ENCODE measurements around the gene ACTR1A.
"Not testable (repeated sequence)": the region's sequence is repeated elsewhere in the genome, so short reads cannot be mapped to it uniquely, and the experiment has no call there.

ACTR1A gene

DNA sequence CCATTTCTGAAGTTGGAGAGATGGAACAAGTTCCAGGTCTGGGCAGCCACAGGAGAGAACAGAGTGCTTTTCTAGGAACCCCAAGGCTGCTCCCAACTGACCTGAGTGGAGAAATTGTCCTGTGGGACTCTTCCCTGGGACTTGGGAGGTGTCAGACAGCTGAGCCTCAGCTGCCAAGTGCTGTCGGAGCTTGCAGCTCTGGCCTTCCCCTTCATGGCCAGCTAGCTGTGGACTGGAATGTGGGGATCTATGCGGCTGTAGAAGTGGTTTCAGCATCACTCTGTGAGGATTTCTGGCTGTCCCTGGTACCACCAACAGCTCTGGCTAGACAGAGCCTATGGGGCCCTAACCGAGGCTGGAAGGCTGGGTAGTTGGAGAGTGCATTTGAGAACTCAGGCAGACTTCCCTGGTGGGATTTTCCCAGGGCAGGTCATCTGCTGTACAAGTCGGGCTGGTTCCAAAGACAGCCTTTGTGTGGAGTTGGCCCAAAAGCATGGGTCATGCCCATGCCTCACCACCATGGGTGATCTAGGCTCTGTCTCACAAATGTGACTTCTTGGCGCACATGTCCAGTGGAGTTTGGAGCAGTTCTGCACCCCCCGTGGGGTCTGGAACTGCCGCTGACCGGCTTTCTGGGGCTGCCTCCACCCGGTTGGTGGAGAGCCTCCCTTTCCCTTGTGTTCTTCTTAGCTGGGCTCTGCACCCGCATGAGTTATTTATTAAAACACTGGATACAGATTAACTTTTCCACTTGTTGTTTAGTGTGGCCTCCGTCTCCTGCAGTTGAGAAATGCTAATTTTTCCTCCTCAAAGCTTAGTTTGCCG is 12.2 kb upstream of the ACTR1A start:
- no peak for DNase-seq

DNA sequence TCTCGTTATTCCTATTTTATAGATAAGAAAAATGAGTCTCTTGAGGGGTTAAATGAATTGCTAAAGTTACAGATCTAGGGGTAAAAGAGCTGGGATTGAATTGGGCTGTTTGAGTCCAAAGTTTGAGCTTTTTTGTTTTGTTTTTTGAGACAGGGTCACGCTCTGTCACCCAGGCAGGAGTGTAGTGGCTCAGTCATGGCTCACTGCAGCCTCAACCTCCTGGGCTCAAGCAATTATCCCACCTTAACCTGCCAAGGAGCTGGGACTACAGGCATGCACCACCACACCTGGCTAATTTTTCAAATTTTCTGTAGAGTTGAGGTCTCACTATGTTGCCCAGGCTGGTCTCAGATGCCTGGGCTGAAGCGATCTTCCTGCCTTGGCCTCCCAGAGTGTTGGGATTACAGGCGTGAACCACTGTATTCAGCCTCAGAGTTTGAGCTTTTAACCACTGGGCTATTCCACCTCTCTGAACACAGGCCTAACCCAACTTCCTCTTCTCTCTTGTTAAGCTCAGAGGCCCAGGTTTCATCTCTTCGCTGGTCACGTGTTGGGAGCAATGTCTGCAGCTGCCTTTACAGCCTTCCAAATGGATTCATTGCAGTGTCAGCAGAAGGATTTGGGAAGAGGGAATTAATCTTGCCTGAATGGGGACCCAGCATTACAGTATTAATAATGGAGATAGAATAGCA is 9.2 kb upstream of the ACTR1A start:
- peak in 1 of 2 donors; percentile 12 for DNase-seq

DNA sequence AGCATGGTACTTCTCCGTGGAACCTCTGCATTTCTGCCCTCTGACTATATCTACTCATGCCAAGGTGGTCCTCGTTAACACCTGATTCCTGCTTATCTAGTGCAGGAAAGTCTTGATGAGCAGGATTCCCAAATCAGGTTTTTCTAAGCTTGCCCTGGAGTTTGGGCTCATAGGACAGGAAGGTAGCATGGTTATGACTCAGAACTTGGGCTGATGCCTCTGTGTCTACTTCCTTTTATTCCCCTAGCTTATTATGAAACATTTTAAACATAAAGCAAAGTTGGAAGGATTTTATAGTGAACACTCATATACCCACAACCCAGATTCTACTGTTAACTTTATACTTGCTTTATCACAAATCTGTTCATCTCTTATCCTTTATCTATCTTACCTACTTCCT is 6.9 kb upstream of the ACTR1A start:
- no peak for DNase-seq

DNA sequence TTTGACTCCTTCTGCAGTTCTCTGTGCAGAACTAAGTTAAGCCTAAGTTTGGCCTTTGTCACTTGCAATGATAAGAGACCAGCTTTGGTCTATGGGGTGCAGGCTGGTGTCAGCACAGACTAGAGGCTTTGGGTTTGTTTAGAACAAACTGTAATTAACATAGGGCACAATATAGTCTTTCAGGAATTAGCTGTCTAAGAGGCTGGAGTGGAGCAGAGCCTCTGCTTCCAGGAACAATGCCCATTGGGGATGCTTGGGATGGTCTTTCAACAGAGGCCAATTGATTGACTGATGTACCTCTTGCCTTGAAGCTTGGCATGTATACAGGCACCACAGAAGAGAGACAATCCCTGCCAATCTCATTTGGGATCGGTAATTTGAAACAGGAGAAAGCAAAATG is 6.0 kb upstream of the ACTR1A start:
- no peak for DNase-seq

DNA sequence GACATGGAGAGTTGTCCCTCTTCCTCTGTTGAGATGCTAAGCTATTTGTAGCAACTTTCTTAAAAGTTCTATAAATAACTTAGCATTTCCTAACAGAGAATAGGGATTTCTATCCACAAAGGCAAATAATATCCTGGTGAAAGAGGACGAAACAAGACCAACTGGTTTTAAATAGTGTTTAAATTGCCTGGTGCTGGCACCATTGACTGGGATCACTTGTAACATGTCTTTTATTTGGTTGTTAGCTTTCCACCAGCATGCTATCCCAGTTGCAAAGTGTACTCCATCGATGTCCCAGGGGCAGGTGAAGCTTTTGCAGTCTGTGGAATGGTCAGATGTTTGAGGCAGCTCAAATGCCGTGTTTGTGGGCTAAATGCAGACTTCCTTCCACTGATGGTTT is 5.0 kb upstream of the ACTR1A start:
- DNase-seq = no peak

DNA sequence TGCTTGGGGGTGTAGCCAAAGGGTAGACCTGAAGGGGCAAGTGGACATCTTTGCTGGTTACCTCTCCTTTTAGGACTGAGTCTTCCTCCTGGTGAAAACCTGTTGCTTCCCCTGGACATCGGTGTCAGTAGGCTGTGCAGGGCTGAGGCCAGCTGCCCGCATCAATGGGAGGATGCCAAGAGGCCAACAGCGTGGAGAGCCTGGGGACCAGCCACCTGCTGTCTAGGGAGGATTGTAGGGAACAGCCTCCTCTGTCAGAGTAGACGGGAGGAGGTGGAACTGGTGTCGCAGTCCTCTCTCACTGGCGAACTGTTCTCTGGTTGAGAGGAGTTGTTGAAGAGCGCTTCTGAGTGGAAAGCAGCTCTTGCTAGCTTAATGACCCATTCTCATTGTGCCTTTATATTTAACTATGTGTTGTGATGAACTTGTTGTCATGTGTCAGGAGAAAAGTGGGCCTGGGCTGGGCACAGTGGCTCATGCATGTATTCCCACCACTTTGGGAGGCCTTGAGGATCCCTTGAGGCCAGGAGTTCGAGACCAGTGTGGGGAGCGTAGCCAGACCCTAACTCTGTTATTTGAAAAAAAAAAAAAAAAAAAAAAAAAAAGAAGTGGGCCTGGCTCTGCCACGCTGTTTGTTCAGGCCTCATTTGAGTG is 3.1 kb upstream of the ACTR1A start:
- no peak for DNase-seq

DNA sequence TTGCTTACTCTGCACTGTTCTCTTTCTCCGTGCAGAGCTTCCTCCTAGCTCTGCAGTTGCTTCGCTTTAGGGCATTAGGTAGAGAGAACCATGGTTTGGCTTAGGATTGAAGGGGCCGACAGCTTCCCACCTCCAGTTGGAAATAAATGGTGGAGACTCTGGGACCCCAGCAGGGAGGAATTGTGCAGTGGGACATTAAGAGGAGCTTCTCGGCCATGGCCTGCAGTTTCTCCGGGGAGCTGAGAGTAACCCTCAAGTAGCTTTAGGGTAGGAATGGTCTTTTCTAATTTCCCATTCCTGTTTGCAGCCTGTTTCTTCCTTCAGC is 2.4 kb upstream of the ACTR1A start:
- DNase-seq = no peak

DNA sequence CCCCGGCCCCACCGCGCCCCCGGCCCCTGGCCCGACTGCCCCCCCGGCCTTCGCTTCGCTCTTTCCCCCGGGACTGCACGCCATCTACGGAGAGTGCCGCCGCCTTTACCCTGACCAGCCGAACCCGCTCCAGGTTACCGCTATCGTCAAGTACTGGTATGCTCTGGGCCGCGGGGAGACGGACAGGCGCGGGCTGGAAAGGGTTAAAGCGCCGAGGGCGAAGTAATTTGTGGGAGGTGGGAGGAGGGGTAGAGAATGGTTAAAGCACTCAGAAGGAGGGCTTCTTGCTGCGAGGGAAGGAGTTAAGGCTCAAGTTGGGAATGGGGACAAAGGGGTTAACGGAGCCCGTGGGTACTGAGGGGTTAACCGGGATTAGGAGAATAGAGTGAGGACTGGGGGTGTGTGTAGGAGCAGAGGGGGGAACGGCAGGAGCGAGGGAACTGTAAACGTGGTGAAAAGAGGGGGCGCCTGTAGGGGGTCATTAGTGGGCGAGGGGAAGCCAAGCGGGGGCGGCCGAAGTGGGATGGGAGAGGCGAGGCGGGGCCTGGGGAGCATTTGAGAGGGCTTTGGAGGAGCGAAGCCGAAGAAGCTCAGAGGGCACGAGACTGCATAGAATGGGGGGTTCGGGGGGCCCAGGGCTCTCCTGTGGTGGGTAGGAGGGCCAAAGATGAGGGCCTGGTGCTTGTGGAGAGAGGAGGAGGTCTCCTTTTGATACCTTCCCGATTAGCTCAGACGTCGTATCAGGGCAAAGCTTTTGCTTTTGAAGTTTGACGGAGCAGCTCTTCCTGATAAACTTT is 1.9 kb upstream of the ACTR1A start:
- peak in 1 of 2 donors; percentile 43 for DNase-seq

DNA sequence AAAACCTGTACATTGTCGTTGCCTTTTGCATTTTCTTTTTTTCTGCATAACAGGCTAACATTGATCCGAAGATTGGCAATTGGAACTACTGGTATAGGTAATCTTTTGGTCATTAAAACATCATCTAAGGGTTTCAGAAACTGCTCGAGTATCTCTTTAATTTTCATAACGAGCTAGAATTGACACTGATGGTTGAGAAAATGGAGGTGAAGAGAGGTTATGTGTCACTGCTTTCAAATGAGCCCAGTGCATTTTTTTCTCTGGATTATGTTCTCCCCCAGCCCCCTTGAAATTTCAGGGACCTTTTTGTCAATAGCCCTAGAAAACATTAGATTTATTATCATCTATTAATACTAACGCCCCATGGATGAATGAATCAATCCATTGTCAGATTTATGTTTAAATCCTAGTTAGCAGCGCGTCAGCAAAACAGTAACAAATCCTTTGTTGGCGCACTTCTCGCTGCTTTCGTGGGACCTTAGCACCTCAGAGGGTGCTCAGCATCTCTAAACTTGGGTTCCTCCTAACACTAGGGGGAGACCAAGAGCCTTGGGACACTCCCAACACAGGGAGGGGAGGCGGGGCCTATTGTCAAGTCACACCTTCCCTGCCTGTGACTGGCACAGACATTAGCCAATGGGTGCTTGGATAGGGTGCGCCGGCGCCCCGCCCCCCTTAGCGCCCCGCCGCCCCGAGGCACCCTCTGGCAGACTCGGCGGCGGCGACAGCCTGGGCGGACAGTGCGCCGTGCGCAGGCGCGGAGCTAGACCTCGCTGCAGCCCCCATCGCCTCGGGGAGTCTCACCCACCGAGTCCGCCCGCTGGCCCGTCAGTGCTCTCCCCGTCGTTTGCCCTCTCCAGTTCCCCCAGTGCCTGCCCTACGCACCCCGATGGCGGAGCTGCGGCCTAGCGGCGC is 1.0 kb upstream of the ACTR1A start, which contains the start of gene SUFU:
Gene SUFU, plus strand, starts transcription at position 709 of the 915 bp plus-strand sequence. Its CDS starts 181 bp downstream, at position 890.
- DNase-seq = peak; percentile 99 to 100

DNA sequence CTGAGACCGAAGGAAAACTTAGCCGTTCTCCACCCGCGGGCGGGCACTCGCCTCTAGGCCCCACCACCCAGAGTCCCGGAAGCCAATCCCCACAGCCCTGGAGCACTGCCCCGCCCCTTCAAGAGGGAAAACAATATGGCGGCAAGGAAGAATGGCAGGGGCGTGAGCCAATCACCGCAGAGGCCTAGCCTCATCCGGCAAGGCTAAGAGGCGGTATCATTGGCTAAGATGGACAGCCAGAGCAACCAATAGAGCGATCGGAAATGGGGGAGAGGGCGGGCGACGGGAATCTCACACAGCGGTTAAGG is 529 bp downstream of the ACTR1A start:
- DNase-seq = peak; percentile 99

DNA sequence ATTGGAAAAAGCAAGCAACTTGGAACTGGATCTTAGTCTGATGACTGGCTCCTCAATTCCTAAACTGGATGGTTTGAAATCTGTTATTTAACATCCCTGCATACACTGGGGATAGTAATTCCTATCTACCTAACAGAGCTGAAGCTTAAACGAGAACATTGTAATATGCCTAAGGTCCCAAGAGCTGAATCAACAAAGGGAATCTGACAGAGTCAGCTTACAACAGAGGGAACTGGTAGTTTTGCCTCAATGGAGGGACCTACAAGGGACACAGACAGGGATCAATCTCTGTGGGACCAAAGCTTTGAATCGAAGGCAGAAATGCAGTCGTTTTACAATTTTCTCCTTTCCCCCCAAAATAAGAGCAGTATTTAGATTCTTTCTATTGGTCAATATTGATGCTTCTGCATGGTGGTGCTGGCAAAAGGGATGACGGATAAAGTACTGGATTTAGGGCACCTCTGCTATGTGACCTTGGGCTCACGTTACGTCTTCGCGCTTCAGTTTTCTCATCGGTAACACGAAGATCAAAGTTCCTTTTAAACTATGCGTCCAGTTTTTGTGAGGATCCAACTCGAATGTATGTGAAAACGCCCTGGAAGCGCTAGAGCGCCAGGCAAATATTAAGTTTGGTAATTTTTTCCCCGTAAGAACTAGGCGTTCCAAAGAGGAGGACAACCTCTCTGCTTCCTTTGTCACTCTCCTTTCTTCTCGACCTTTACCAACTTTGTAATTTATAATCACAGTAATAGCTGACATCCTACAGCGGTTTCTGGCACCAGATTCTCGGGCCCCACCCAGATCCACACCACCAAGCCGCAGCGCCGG is 1.1 kb downstream of the ACTR1A start:
- DNase-seq = no peak

DNA sequence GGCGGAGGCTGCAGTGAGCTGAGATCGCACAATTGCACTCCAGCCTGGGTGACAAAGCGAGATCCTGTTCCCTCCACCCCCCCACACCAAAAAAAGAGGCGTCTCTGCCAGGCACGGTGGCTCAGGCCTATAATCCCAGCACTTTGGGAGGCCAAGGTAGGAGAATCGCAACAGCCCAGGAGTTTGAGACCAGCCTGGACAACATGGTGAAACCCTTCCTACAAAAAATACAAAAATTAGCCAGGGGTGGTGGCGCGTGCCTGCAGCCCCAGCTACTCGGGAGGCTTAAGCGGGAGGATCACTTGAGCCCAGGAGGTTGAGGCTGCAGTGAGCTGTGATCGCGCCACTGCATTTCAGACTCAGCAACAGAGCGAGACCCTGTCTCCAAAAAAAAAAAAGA is 1.8 kb downstream of the ACTR1A start:
- not testable (repeated sequence) for DNase-seq

DNA sequence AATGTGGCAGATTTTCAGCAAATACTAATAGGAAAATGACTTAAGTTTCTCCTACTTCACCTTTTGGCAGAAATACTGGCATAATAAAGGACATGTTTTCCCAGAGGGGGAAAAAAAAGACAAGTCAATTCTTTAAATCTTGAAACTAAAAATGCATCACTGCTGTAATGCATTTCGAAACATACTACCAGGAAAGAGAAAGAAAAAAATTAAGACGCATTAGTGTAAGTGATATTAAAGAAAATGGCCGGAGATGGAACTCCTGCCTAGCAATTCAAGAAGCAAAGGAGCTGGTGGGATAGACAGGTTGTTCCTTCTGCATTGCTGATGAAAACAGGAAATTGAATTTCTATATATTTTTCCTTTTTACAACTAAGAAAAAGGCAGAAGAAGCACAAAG is 3.2 kb downstream of the ACTR1A start:
- DNase-seq = no peak

DNA sequence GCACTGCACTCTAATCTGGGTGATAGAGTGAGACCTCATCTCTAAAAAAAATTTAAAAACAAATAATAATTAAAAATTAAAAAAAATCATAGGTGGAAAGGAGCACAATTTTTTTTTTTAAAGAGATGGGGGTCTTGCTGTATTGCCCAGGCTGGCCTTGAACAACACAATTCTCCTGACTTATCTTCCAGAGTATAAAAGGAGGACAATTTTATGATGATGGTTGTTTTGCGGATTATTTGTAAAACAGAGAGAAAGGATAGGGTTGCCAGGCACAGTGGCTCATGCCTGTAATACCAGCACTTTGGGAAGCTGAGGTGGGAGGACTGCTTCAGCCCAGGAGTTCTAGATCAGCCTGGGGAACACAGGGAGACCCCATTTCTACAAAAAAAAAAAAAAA is 5.0 kb downstream of the ACTR1A start:
- no peak for DNase-seq

DNA sequence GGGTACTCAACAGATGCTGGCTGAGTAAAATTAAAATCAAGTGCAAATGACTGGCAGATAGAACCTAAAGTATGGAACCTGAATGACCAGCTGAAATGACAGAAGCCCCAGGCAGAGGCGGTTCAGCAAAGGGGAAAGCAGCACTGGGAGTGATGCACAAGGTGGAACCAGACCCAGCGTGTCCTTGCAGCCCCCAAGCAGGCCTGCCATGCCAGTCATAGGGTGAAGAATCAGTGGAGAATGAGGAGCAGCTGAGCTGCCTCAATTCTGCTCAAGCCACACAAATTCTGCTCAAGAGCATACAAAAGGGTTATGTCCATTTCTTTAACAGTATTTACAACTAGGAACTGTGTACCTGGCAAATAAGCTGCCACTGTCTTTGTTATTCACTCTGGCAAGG is 8.7 kb downstream of the ACTR1A start:
- DNase-seq = no peak

DNA sequence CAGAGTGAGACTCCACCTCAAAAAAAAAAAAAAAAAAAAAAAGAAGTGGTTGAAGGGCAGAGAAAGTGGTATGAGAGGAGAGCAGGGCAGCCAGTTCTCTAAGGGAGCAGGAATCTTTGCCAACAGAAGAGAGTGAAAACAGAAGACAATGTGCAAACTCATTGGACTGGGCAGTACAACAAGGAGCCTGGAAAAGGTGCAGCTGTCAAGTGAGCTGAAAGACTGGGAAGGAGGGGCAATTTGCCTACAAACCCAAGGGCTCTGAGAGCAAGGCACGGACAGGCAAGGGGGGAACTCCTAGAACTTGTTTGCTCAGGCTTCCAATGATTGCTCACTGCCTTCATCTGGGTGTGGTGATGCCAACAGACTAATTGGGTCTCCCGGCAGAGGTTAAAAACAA is 9.5 kb downstream of the ACTR1A start:
- DNase-seq = no peak

DNA sequence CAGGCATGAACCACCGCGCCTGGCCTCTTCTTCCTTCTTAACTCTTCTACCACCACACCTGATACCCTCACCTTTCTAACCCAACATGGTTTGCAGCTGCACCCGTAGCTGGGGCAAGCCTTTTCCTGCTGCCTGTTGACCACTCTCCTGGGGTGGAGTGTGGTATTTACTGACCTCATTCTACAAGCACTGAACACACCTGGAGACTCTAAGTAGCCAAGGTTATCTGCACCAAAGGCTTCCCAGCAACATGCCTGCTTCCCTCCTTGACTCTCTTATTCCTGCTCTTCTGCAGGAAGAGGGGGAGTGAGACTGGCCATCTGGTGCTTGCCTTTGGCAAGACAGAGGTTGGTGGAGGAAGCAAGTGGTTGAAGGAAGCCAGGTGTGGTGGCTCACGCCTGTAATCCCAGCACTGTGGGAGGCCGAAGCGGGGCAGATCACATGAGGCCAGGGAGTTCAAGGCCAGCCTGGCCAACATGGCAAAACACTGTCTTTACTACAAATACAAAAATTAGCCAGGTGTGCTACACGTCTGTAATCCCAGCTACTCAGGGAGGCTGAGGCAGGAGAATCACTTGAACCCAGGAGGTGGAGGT is 10.1 kb downstream of the ACTR1A start:
- no peak for DNase-seq

DNA sequence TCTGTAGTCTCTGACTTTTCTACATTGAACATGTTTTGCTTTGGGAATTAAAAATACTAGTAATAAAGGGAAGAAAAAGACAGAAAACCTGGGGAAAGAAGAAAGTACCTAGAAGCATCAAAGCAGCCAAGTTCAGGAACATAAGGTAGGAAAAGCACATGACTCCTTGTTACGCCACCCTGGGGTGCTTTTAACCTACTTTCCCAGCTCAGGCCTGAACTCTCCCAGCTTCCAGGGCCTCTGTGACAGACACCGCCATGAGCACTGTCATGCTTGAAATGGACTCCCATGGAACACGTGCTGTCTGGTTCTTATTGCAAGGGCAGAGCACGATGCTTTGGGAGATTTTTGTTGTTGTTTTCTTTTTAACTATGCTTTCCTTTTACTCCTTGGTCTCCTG is 11.4 kb downstream of the ACTR1A start:
- DNase-seq = no peak

DNA sequence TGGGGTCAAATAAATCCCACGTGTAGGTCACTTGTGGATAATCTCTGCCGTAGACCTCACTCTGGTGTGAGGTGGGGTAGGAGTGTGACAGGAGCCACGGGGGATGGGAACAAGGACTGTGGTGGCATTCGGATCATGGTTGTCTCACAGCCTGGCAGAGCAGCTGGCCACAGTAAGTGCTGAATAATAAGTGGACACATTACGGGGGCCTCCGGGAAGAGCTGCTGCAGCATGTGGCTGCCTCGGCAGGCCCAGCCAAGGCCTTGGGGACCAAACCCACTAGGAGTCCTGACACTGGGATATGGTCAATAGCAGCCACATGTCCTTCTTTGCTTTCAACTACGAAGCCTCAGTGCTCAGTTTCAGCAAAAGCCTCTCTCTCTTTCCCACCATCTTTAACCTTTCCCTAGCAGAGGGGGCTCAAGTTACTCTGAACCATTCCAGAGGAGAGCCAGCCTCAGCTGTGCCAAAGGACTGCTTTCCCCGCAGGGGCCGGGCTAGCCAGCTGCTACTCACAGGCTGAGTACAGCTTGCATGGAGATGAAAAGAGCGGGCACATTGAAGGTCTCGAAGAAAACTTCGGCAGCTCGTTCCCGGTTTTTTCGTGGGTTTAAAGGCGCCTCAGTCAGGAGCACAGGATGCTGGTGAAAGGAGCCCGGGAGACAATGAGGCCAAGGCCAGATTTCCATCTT is 17.3 kb downstream of the ACTR1A start:
- DNase-seq = no peak

DNA sequence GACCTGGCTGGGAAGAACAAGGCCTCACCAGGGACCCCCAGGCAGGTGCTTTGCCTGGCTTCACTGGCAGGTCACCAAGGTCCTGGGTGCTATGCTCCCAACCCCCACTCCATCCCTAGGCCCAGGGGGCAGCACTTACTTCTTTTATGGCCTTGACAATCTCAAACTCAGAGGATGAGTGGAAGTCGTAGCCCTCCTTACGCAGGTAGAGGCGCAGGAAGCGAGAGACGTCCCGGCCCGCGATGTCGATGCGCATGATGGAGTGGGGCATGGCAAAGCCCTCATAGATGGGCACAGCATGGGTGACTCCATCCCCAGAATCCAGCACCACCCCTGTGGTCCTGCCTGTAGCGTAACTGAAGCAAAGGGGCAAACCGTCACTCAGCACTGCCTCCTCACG is 18.5 kb downstream of the ACTR1A start:
- no peak for DNase-seq
